Neural progenitor cell (in vitro differentiated cells): ENCODE results near the gene PEX16. TPM values are rescaled to one million over a fixed set of nuclear protein-coding genes. Genes with fewer than 3 reads are reported as not detected.

Source experiments
- DNase-seq: peaks from one replicate; pipeline ENCODE4 v3.0.0-alpha.2; 2016; ENCODE audit warnings: low spot score
- H2AFZ ChIP-seq: fragments of 200-600 bp; sonication (generic); replicated peaks from 2 replicates; pipeline ENCODE4 v1.6.1; 2016; ENCODE audit warnings: antibody characterized with exemption
- H3F3A ChIP-seq: fragments of 200-600 bp; sonication (generic); 2 replicates; pipeline ENCODE4 v1.6.1; 2016; ENCODE audit warnings: antibody characterized with exemption, low read depth
- H3K27ac ChIP-seq: fragments of 200-600 bp; sonication (generic); 2 replicates; pipeline ENCODE4 v1.5.1; 2016; ENCODE audit warnings: mild to moderate bottlenecking
- H3K27me3 ChIP-seq: fragments of 200-600 bp; sonication (generic); 2 replicates; pipeline ENCODE4 v1.6.1; 2016; ENCODE audit warnings: mild to moderate bottlenecking, moderate library complexity
- H3K36me3 ChIP-seq: fragments of 200-600 bp; sonication (generic); 2 replicates; pipeline ENCODE4 v1.5.1; 2016
- H3K4me1 ChIP-seq: fragments of 200-600 bp; sonication (generic); 2 replicates; pipeline ENCODE4 v1.6.1; 2016; ENCODE audit warnings: mixed run types
- H3K4me2 ChIP-seq: fragments of 200-600 bp; sonication (generic); 2 replicates; pipeline ENCODE4 v1.6.1; 2016
- H3K4me3 ChIP-seq: fragments of 200-600 bp; sonication (generic); 2 replicates; pipeline ENCODE4 v1.5.1; 2016
- H3K79me2 ChIP-seq: fragments of 200-600 bp; sonication (generic); 2 replicates; pipeline ENCODE4 v1.6.1; 2016; ENCODE audit warnings: low read depth
- H3K9ac ChIP-seq: fragments of 200-600 bp; sonication (generic); 2 replicates; pipeline ENCODE4 v1.6.1; 2016
- H3K9me3 ChIP-seq: fragments of 200-600 bp; sonication (generic); 2 replicates; pipeline ENCODE4 v1.5.1; 2016; ENCODE audit warnings: low read depth
- H4K20me1 ChIP-seq: fragments of 200-600 bp; sonication (generic); 2 replicates; pipeline ENCODE4 v1.6.1; 2016; ENCODE audit warnings: low read depth
- H3K27ac Mint-ChIP-seq: 3 replicates; pipeline ENCODE4 v1.8.0; 2021; ENCODE audit warnings: mixed read lengths
- H3K27me3 Mint-ChIP-seq: 2 replicates; pipeline ENCODE4 v1.8.0; 2022; ENCODE audit warnings: low read depth, mild to moderate bottlenecking, inconsistent platforms, moderate library complexity, mixed read lengths; ENCODE audit not compliant: insufficient read depth
- H3K36me3 Mint-ChIP-seq: 3 replicates; pipeline ENCODE4 v1.8.0; 2021; ENCODE audit warnings: mixed read lengths
- H3K4me1 Mint-ChIP-seq: 3 replicates; pipeline ENCODE4 v1.8.0; 2021; ENCODE audit warnings: mixed read lengths
- H3K4me3 Mint-ChIP-seq: 3 replicates; pipeline ENCODE4 v1.8.0; 2021; ENCODE audit warnings: mild to moderate bottlenecking, moderate library complexity, mixed read lengths
- H3K9me3 Mint-ChIP-seq: 3 replicates; pipeline ENCODE4 v1.8.0; 2020; ENCODE audit warnings: mixed read lengths
- CTCF ChIP-seq: fragments of 200-600 bp; sonication (generic); IDR thresholded peaks from 2 replicates; pipeline ENCODE4 v1.5.1; 2017; ENCODE audit warnings: antibody characterized with exemption, mild to moderate bottlenecking
- EZH2 ChIP-seq: fragments of 200-600 bp; sonication (generic); IDR thresholded peaks from 2 replicates; pipeline ENCODE4 v1.6.1; 2017; ENCODE audit warnings: antibody characterized with exemption, mild to moderate bottlenecking, moderate library complexity
- EZH2phosphoT487 ChIP-seq: fragments of 200-600 bp; sonication (generic); IDR thresholded peaks from 2 replicates; pipeline ENCODE4 v1.6.1; 2017; ENCODE audit warnings: antibody characterized with exemption
- total RNA-seq: library from RNA; depleted of rRNA; stranded (reverse); fragments of >200 nt; gene quantifications from 2 replicates; pipeline ENCODE4 v1.2.3, GENCODE V29; 2015; ENCODE audit warnings: low replicate concordance

The PEX16 gene
- total RNA-seq, 1 donor from 2014 or later, result 11.6 TPM

GRCh38 chr11:45924036-45924915 is 6.6 kb upstream of the PEX16 start:
- no peaks in the 10 kb centered on the region for H3K9me3 ChIP-seq
- H3K79me2 ChIP-seq, result peaks cover 5% of the 10 kb centered on the region
- Mint-ChIP-seq H3K4me3 (peak overlapping the region; percentile 79), H3K27ac (peak overlapping the region; percentile 40), H3K4me1 (peaks cover 31% of the 10 kb centered on the region), H3K9me3 (no peaks in the 10 kb centered on the region), H3K27me3 (peaks cover 38% of the 10 kb centered on the region), H3K36me3 (no peaks in the 10 kb centered on the region)
- H3K27ac ChIP-seq, result no peak overlapping the region
- peaks cover 36% of the 10 kb centered on the region for H3F3A ChIP-seq
- peaks cover 26% of the 10 kb centered on the region for H3K4me1 ChIP-seq
- TF ChIP-seq CTCF, result no peak
- TF ChIP-seq EZH2, result no peak
- no peak for TF ChIP-seq EZH2phosphoT487
- H4K20me1 ChIP-seq, result peaks cover 9% of the 10 kb centered on the region
- H3K36me3 ChIP-seq, result no peaks in the 10 kb centered on the region
- no peak overlapping the region for H2AFZ ChIP-seq
- H3K9ac ChIP-seq, result no peak overlapping the region
- H3K4me2 ChIP-seq, result no peak overlapping the region
- peaks cover 10% of the 10 kb centered on the region for H3K27me3 ChIP-seq
- H3K4me3 ChIP-seq, result no peak overlapping the region
- DNase-seq, result peak; percentile 2

- Histone ChIP-seq H3F3A (peaks cover 50% of the 10 kb centered on the region), H3K4me1 (peaks cover 32% of the 10 kb centered on the region), H3K36me3 (no peaks in the 10 kb centered on the region), H4K20me1 (peaks cover 10% of the 10 kb centered on the region), H3K79me2 (peaks cover 5% of the 10 kb centered on the region), H2AFZ (peak within 1 kb of the TSS; percentile 87), H3K9me3 (no peaks in the 10 kb centered on the region), H3K4me2 (peak within 1 kb of the TSS; percentile 82), H3K27ac (no peak within 1 kb of the TSS), H3K4me3 (peak within 1 kb of the TSS; percentile 61), H3K9ac (no peak within 1 kb of the TSS), H3K27me3 (peaks cover 10% of the 10 kb centered on the region)
- TF ChIP-seq EZH2, result no peak
- TF ChIP-seq CTCF, result no peak
- TF ChIP-seq EZH2phosphoT487, result no peak
- Mint-ChIP-seq H3K4me1 (peaks cover 40% of the 10 kb centered on the region), H3K36me3 (no peaks in the 10 kb centered on the region), H3K27ac (peak within 1 kb of the TSS; percentile 58), H3K9me3 (no peaks in the 10 kb centered on the region), H3K4me3 (peak within 1 kb of the TSS; percentile 80), H3K27me3 (peaks cover 38% of the 10 kb centered on the region)
- DNase-seq, result peak; percentile 89
Measured at GRCh38 chr11:45922425-45923082, 4.9 kb upstream of the PEX16 start, which contains the start of gene LARGE2. TSS of gene LARGE2 (plus strand) at chr11:45922656. CDS start at chr11:45922883, 227 bp downstream.

GRCh38 chr11:45921561-45922424 is 4.1 kb upstream of the PEX16 start:
- no peaks in the 10 kb centered on the region for H3K9me3 Mint-ChIP-seq
- Histone ChIP-seq H3K27ac (no peak overlapping the region), H3K9me3 (no peaks in the 10 kb centered on the region), H3F3A (peaks cover 54% of the 10 kb centered on the region), H4K20me1 (peaks cover 17% of the 10 kb centered on the region), H3K4me2 (peak overlapping the region; percentile 82), H3K36me3 (no peaks in the 10 kb centered on the region), H3K4me3 (peak overlapping the region; percentile 61), H3K79me2 (peaks cover 10% of the 10 kb centered on the region), H3K9ac (no peak overlapping the region), H2AFZ (peak overlapping the region; percentile 87), H3K4me1 (peaks cover 36% of the 10 kb centered on the region), H3K27me3 (peaks cover 10% of the 10 kb centered on the region)
- TF ChIP-seq EZH2, result no peak
- peaks cover 43% of the 10 kb centered on the region for H3K4me1 Mint-ChIP-seq
- H3K36me3 Mint-ChIP-seq, result no peaks in the 10 kb centered on the region
- peak; percentile 88 for DNase-seq
- H3K4me3 Mint-ChIP-seq, result peak overlapping the region; percentile 80
- H3K27me3 Mint-ChIP-seq, result peaks cover 38% of the 10 kb centered on the region
- H3K27ac Mint-ChIP-seq, result peak overlapping the region; percentile 58
